ENCODE data around the gene HEPHL1. TPM values are rescaled to one million over a fixed set of nuclear protein-coding genes. Genes with fewer than 3 reads are reported as not detected.
"Not testable (repeated sequence)": the region's sequence is repeated elsewhere in the genome, so short reads cannot be mapped to it uniquely, and the experiment has no call there.

HEPHL1 gene, protein sequence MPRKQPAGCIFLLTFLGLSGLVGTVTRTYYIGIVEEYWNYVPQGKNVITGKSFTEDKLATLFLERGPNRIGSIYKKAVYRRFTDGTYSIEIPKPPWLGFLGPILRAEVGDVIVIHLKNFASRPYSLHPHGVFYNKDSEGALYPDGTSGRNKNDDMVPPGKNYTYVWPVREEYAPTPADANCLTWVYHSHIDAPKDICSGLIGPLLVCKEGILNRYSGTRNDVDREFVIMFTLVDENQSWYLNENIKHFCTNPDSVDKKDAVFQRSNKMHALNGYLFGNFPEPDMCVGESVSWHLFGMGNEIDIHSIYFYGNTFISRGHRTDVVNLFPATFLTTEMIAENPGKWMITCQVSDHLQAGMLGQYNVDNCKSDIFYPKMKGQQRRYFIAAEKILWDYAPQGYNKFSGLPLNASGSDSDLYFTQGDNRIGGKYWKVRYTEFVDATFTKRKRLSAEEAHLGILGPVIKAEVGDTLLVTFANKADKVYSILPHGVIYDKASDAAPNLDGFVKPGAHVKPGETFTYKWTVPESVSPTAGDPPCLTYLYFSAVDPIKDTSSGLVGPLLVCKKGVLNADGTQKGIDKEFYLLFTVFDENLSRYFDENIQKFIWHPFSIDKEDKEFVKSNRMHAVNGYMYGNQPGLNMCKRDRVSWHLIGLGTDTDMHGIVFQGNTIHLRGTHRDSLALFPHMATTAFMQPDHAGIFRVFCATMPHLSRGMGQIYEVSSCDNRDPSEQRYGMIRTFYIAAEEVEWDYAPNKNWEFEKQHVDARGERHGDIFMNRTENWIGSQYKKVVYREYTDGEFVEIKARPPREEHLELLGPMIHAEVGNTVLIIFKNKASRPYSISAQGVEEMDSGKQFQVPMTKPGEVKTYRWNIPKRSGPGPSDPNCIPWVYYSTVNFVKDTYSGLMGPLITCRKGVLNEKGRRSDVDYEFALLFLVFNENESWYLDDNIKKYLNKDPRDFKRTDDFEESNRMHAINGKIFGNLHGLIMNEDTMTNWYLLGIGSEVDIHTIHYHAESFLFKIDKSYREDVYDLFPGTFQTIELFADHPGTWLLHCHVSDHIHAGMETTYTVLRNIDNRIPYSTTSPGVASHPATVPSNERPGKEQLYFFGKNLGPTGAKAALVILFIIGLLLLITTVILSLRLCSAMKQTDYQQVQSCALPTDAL
- total RNA-seq (2014; rRNA removed; shearing (Covaris generic)): not detected in 2 replicates

GRCh38 chr11:94020777-94021481, at the start of gene HEPHL1:
Gene HEPHL1, plus strand, starts transcription at chr11:94021354. Its CDS starts 15 bp downstream, at chr11:94021369.
- DNase-seq (ENCODE audit: low spot score): no peak

GRCh38 chr11:93972790-93973189, 48.4 kb upstream of the HEPHL1 start:
- DNase-seq (ENCODE audit: low spot score): no peak

DNA sequence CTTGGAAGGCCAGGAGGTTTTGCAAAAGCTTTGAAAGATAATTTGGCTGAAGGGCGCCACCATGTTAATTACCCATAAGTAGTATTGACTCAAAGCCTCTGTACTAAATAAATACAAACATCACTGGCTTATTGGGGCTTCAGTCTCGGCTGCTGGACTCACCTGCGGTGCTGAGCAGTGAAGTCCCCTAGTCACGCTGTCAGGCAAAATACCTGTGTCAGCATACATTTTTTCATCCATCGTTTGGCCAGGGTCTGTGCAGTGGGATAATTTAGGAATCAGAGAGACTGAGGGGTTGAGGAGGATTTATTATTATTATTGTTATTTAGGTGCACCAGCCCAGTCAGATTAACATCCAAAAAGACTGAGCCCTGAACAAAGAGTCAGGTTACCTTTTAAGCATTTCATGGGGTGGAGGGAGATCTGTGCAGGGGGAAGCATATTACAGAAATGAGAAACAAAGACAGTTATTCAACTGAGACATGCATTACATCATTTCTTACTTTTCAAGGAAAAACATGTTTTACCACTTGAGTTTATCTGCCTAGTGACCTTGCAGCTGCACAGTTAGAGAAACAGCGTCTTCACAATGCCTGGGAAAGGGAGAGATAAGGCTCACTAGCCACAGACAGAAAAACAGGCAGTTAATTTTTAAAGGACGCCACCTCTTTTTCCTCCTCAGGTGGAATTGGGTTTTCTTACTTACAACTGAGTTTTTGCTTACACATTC, 47.7 kb upstream of the HEPHL1 start:
- DNase-seq (ENCODE audit: low spot score): not testable (repeated sequence)

DNA sequence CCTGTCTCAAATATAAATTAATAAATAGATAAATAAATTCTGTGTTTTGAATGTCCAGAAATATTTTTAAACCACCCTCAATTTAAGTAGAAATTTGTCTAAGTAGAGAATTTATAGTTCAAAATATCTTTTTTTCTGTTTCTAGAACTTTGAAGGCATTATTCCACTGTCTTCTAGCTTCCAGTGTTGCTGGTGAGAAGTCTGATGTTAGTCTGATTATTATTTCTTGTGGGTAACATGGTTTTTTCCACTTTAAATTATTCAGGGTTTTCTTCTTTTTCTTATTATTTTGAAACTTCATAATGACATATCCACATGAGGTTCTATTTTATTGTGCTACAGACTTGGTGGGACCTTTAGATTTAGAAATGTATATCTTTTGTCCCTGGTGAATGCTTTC, 46.4 kb upstream of the HEPHL1 start:
- no peak for DNase-seq (ENCODE audit: low spot score)

GRCh38 chr11:93976577-93977254, 44.4 kb upstream of the HEPHL1 start:
- not testable (repeated sequence) for DNase-seq (ENCODE audit: low spot score)

DNA sequence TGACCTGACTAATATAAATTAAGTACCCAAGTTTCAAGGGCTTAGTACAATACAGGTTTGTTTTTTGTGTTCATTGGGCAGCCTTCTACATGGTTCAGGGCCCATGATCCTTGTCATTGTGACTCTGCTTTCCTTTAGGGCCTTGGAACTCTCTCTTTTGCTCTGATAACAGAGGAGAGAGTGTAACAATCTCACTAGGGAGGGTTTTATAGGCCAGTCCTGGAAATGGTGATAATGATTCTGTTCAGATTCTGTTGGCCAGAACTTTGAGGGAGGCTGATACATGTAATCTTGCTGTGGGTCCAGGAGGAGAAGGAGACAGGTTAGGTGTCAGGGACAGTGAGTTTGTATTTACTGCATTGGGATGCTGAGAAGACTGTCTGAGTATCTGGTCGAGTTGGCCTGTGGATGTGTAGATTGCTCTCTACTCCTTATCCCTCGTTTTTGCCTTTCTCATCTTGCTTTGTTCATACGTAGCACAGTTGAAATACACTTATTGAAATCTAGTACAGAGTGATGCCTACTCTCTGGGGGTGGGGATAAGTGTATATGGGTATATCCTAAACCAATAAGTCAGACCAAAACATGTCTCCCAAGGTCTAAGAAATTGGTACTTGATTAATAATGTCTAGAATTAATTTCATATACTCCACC, 37.5 kb upstream of the HEPHL1 start:
- DNase-seq (ENCODE audit: low spot score): no peak

- no peak for DNase-seq (ENCODE audit: low spot score)
These were observed 37.0 kb upstream of the HEPHL1 start for GRCh38 chr11:93984196-93984567.

DNA sequence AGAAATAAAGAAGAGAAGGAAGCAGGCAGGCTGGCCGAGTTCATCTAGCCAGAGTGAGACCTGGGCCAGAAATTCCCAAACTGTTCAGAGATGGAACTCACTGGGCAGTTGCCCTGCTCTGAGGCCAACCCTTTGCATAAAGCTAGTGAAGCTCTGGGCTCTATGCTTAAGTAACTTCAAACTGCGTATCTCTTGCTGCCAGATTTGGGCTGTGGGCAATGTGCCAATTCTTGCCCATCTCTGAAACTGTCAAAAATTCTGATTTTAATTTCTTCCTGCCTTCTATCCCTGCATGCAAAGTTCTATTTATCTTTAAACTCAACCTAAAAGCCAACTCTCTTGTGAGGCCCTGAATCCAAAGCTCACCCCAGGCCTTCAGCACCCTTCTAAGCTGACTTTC, 36.2 kb upstream of the HEPHL1 start:
- DNase-seq (ENCODE audit: low spot score): no peak

GRCh38 chr11:93986716-93987115, 34.4 kb upstream of the HEPHL1 start:
- DNase-seq (ENCODE audit: low spot score): peak; percentile 64

- no peak for DNase-seq (ENCODE audit: low spot score)
These were observed 32.7 kb upstream of the HEPHL1 start for GRCh38 chr11:93988455-93988854.

GRCh38 chr11:93988912-93989311, 32.2 kb upstream of the HEPHL1 start:
- DNase-seq (ENCODE audit: low spot score): no peak

- DNase-seq (ENCODE audit: low spot score): no peak
These were observed 27.4 kb upstream of the HEPHL1 start for GRCh38 chr11:93993747-93994146.

DNA sequence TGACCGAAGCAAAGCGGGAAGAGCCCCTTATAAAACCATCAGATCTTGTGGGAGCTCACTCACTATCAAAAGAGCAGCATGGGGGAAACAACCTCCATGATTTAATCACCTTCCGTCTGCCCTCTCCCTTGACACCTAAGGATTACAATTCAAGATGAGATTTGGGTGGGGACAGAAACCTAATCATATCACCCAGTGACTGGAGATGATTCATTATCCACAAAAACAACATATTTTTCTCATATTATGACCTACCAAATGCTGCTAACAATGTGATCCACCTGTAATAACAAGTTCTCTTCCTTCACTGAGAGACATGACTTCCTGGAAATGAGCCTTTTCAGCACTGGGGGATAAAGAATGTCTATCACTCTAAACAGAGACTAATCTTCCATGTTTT, 23.4 kb upstream of the HEPHL1 start:
- no peak for DNase-seq (ENCODE audit: low spot score)

- DNase-seq (ENCODE audit: low spot score): no peak
These were observed 20.5 kb upstream of the HEPHL1 start for GRCh38 chr11:94000659-94001058.

GRCh38 chr11:94002226-94002625, 18.9 kb upstream of the HEPHL1 start:
- no peak for DNase-seq (ENCODE audit: low spot score)

GRCh38 chr11:94007426-94007825, 13.7 kb upstream of the HEPHL1 start:
- DNase-seq (ENCODE audit: low spot score): no peak

- DNase-seq (ENCODE audit: low spot score): no peak
These were observed 13.2 kb upstream of the HEPHL1 start for GRCh38 chr11:94007906-94008305.

DNA sequence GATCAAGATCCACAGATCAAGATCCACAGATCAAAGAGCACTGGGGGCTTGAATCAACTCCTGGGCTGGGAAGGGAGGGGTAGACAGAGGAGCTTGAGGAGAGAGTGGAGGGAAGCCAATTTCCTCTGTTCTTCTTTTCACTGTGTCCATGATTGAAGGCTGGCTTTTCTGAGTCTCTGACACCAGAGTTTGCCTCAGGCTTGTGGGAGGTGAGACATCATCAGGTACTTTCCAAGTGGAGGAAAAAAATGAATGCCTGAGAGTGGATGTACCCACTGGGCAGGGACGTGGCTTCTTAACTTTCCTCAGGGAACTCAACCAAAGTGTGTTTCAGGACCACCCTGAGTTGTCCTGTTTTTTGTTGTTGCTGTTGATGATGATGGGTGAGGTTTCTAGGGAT, 11.0 kb upstream of the HEPHL1 start:
- DNase-seq (ENCODE audit: low spot score): no peak

DNA sequence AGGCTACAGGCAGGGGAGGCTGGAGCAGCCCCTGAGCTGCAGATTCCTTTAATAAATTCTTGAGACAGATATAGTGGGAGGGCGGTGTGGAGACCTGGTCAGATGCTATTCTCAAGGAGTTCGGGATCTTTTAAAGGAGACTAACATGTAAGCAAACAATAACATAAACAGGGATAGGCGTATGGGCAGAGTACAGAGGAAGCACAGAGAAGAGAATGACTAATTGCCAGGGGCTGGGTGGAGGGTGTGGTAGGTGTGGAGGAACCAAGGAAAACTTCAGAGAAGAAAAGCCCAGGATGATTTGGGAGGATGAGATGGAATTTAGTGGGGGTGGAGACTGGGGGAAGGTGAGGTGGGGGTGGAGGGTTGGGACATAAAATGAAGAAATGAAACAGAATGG, 9.7 kb upstream of the HEPHL1 start:
- DNase-seq (ENCODE audit: low spot score): no peak

DNA sequence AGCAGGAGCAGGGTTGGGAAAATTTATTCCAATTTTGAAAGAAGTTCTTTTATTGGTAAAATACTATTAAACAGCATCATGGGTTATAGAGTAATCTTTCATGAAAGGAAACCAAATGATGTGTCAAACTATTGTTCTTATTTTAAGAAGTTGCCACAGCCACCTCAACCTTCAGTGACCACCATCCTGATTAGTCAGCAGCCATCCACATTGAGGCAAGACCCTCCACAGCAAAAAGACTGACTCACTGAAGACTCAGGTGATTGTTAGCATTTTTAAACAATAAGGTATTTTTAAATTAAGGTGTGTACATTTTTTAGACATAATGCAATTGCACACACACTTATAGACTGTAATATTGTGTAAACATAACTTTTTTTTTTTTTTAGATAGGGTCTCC, 3.7 kb upstream of the HEPHL1 start:
- DNase-seq (ENCODE audit: low spot score): no peak
